ENCODE results near the gene MSANTD1. TPM values are rescaled to one million over a fixed set of nuclear protein-coding genes. Genes with fewer than 3 reads are reported as not detected.

MSANTD1 gene
- total and polyA plus RNA-seq, 10 of the 15 experiments (the other 5 are each of a cell fraction or from before 2014, with no cell fraction given) = 0.07 to 0.87 (median 0.22) TPM; not detected in 2

- no peak for FAIRE-seq
- Histone ChIP-seq H4K20me1 (ENCODE audit: control insufficient read depth, insufficient read depth) (no peaks in the 10 kb centered on the region), H3K9me3 (replicated peaks; ENCODE audit: control insufficient read depth, insufficient read depth, low read length) (no peaks in the 10 kb centered on the region; the same call in 2 of the 3 replicates), H2AFZ (ENCODE audit: control insufficient read depth, low read depth, low read length) (peak overlapping the region; percentile 69; the same call in 1 of the 2 replicates), H3K4me2 (ENCODE audit: control insufficient read depth, insufficient read depth) (peak overlapping the region; percentile 81), H3K79me2 (ENCODE audit: control insufficient read depth, insufficient read depth, low read length) (no peaks in the 10 kb centered on the region), H3K36me3 (ENCODE audit: control insufficient read depth in 2 of 2, insufficient read depth in 2 of 2, low read length in 1 of 2) (no peaks in the 10 kb centered on the region), H3K4me3 (no peak overlapping the region), H3K27ac (ENCODE audit: control insufficient read depth, insufficient read depth) (no peak overlapping the region; the same call in 1 of the 2 replicates), H3K4me1 (ENCODE audit: control insufficient read depth, insufficient read depth, low read length) (peaks cover 17% of the 10 kb centered on the region), H3K27me3 (replicated peaks in 1 of 2; ENCODE audit: control insufficient read depth in 2 of 2, insufficient read depth in 2 of 2, low read length in 1 of 2) (peaks cover 2% of the 10 kb centered on the region in 2 experiments; a peak in 2 of 4 replicates), H3K9ac (ENCODE audit: control insufficient read depth, insufficient read depth, low read length) (peak overlapping the region; percentile 34; the same call in 1 of the 2 replicates)
- POLR2A ChIA-PET = interaction anchor here (0.5 to 0.6 kb wide), 2 partner anchors 207 to 767 kb away, joined by 3 to 9 read pairs; no protein-coding TSS in a partner anchor
- WGBS (ENCODE audit: insufficient coverage, insufficient replicate concordance, low lambda C conversion rate, missing lambda C conversion rate) = 78% methylated on average over 32 of the region's 32 CpGs
- RAD21 ChIA-PET (ENCODE audit: unreplicated experiment) = no interaction called here
- in situ Hi-C loops (cut with MboI) (no loop called here), intact Hi-C loops (cut with micrococcal nuclease; ENCODE audit: unreplicated experiment) (no loop called here)
- no peak for ATAC-seq
- DNase-seq (ENCODE audit: low read depth, low spot score) = peak; percentile 70
- no TSS peak for BruUV-seq (replicated peaks)
- SMC1A ChIA-PET (ENCODE audit: uncharacterized antibody, unreplicated experiment) = interaction anchor here (0.9 to 1.7 kb wide), 2 partner anchors 30 to 60 kb away, joined by 4 to 5 read pairs; no protein-coding TSS in a partner anchor
- CTCF ChIA-PET = interaction anchor here (1.0 to 1.5 kb wide), 5 partner anchors 13 to 179 kb away, joined by 3 to 4 read pairs (median 4); no protein-coding TSS in a partner anchor
- TF ChIP-seq BHLHE40 (IDR thresholded peaks at IDR 0.05; ENCODE audit: borderline replicate concordance in 1 of 2, low read depth in 2 of 2, low read length in 1 of 2) = 0 out of 4 replicates have a peak, but pooled peaks of 1 of the 2 experiments have one; percentile 40
- peak; percentile 95 for TF ChIP-seq PKNOX1 (IDR thresholded peaks at IDR 0.05)
- no peak for TF ChIP-seq EZH2 (IDR thresholded peaks at IDR 0.05; ENCODE audit: borderline replicate concordance, control insufficient read depth, low read depth, low read length)
- TF ChIP-seq IKZF1 (conservative IDR thresholded peaks at IDR 0.05) = peak; percentile 76
- 0 out of 2 replicates have a peak, but pooled peaks have one; percentile 55 for TF ChIP-seq BCL11A (IDR thresholded peaks at IDR 0.05; ENCODE audit: low read depth, low read length)
- 0 out of 2 replicates have a peak, but pooled peaks have one; percentile 56 for TF ChIP-seq ATF7 (IDR thresholded peaks at IDR 0.05; ENCODE audit: low read depth)
- TF ChIP-seq ZBTB33 (IDR thresholded peaks at IDR 0.05) = no peak
- peak; percentile 26; the same call in 1 of the 2 replicates for TF ChIP-seq CREB1 (IDR thresholded peaks at IDR 0.05; ENCODE audit: low read depth)
- TF ChIP-seq IKZF2 (IDR thresholded peaks at IDR 0.05) = peak; percentile 80 to 82; a peak in 2 of 4 replicates
- 0 out of 4 replicates have a peak, but pooled peaks of 1 of the 2 experiments have one; percentile 8 for TF ChIP-seq SRF (IDR thresholded peaks at IDR 0.05; ENCODE audit: low read depth in 2 of 2, low read length in 2 of 2)
- peak; percentile 0; the same call in 1 of the 2 replicates for TF ChIP-seq SMC3 (IDR thresholded peaks at IDR 0.05; ENCODE audit: borderline replicate concordance, low read length)
- TF ChIP-seq RELB (IDR thresholded peaks at IDR 0.05; ENCODE audit: low read depth) = 0 out of 2 replicates have a peak, but pooled peaks have one; percentile 56
- no peak for TF ChIP-seq ZNF207 (IDR thresholded peaks at IDR 0.05; ENCODE audit: borderline replicate concordance)
- peak; percentile 92 for TF ChIP-seq DPF2 (IDR thresholded peaks at IDR 0.05)
- peak; percentile 79; the same call in 1 of the 2 replicates for TF ChIP-seq EED (IDR thresholded peaks at IDR 0.05; ENCODE audit: low read depth)
- peak; percentile 84 for TF ChIP-seq PBX3 (IDR thresholded peaks at IDR 0.05; ENCODE audit: insufficient replicate concordance, low read depth, low read length)
Observed at GRCh38 chr4:3286335-3287175, 37.6 kb downstream of the MSANTD1 start.
